H9 (cell line): ENCODE results near the gene SRPK3. TPM values are rescaled to one million over a fixed set of nuclear protein-coding genes. Genes with fewer than 3 reads are reported as not detected.
"Not testable (repeated sequence)": the region's sequence is repeated elsewhere in the genome, so short reads cannot be mapped to it uniquely, and the experiment has no call there.

Experiments
- DNase-seq: peaks from one replicate; pipeline ENCODE4 v3.0.0-alpha.2; 2017
- H2AFZ ChIP-seq: one replicate; pipeline ENCODE4 v1.6.1; 2013; ENCODE audit warnings: mild to moderate bottlenecking, low read length, control low read depth, moderate library complexity
- H2AK5ac ChIP-seq: 2 replicates; pipeline ENCODE4 v1.6.1; 2013; ENCODE audit warnings: low read length, control low read depth, mixed read lengths; ENCODE audit not compliant: insufficient read length
- H2BK120ac ChIP-seq: one replicate; pipeline ENCODE4 v1.6.1; 2013; ENCODE audit warnings: low read depth, mild to moderate bottlenecking, low read length, control low read depth, inconsistent platforms; ENCODE audit not compliant: poor library complexity, severe bottlenecking
- H2BK12ac ChIP-seq: 2 replicates; pipeline ENCODE4 v1.6.1; 2013; ENCODE audit warnings: low read length, control low read depth, mixed read lengths, low read depth; ENCODE audit not compliant: insufficient read length
- H2BK15ac ChIP-seq: 2 replicates; pipeline ENCODE4 v1.6.1; 2013; ENCODE audit warnings: low read depth, low read length, control low read depth
- H2BK20ac ChIP-seq: one replicate; pipeline ENCODE4 v1.6.1; 2013; ENCODE audit warnings: low read depth, mild to moderate bottlenecking, low read length, control low read depth, inconsistent platforms; ENCODE audit not compliant: poor library complexity, severe bottlenecking
- H2BK5ac ChIP-seq: 2 replicates; pipeline ENCODE4 v1.6.1; 2013; ENCODE audit warnings: low read length, control low read depth, mixed read lengths; ENCODE audit not compliant: insufficient read length
- H3K14ac ChIP-seq: 2 replicates; pipeline ENCODE4 v1.6.1; 2013; ENCODE audit warnings: low read length, control low read depth; ENCODE audit not compliant: insufficient read depth
- H3K18ac ChIP-seq: 2 replicates; pipeline ENCODE4 v1.6.1; 2013; ENCODE audit warnings: low read depth, mild to moderate bottlenecking, mixed read lengths, low read length, control low read depth; ENCODE audit not compliant: insufficient read length
- H3K23ac ChIP-seq: 2 replicates; pipeline ENCODE4 v1.6.1; 2013; ENCODE audit warnings: low read length, control low read depth, mixed read lengths, low read depth; ENCODE audit not compliant: insufficient read length
- H3K23me2 ChIP-seq: 2 replicates; pipeline ENCODE4 v1.6.1; 2013; ENCODE audit warnings: low read depth, mild to moderate bottlenecking, mixed read lengths, low read length, control low read depth; ENCODE audit not compliant: insufficient read length, poor library complexity, severe bottlenecking
- H3K27ac ChIP-seq: 2 replicates; pipeline ENCODE4 v1.5.1; 2013; ENCODE audit warnings: low read length, control low read depth, mixed read lengths, low read depth; ENCODE audit not compliant: insufficient read length
- H3K27me3 ChIP-seq: 2 replicates; pipeline ENCODE4 v1.6.1; 2013; ENCODE audit warnings: low read length, control low read depth, inconsistent platforms; ENCODE audit not compliant: insufficient read depth
- H3K4ac ChIP-seq: 2 replicates; pipeline ENCODE4 v1.6.1; 2013; ENCODE audit warnings: low read depth, mild to moderate bottlenecking, control low read depth, inconsistent platforms, low read length, moderate library complexity
- H3K4me1 ChIP-seq: 2 replicates; pipeline ENCODE4 v1.6.1; 2013; ENCODE audit warnings: low read length, control low read depth, inconsistent platforms; ENCODE audit not compliant: insufficient read depth
- H3K4me2 ChIP-seq: 2 replicates; pipeline ENCODE4 v1.6.1; 2013; ENCODE audit warnings: low read length, control low read depth, mixed read lengths; ENCODE audit not compliant: insufficient read length, insufficient read depth
- H3K56ac ChIP-seq: 2 replicates; pipeline ENCODE4 v1.6.1; 2013; ENCODE audit warnings: low read depth, mild to moderate bottlenecking, mixed read lengths, low read length, control low read depth; ENCODE audit not compliant: insufficient read length
- H3K79me1 ChIP-seq: 2 replicates; pipeline ENCODE4 v1.6.1; 2013; ENCODE audit warnings: low read depth, mild to moderate bottlenecking, moderate library complexity, low read length, control low read depth, inconsistent platforms; ENCODE audit not compliant: insufficient read depth, poor library complexity, severe bottlenecking
- H3K79me2 ChIP-seq: 2 replicates; pipeline ENCODE4 v1.6.1; 2013; ENCODE audit warnings: low read length, control low read depth, inconsistent platforms; ENCODE audit not compliant: insufficient read depth
- H3K9ac ChIP-seq: 2 replicates; pipeline ENCODE4 v1.6.1; 2013; ENCODE audit warnings: low read length, control low read depth, mixed read lengths; ENCODE audit not compliant: insufficient read length; ENCODE audit errors: extremely low read depth
- H3K9me3 ChIP-seq: one replicate; pipeline ENCODE4 v1.6.1; 2013; ENCODE audit warnings: low read depth, low read length, inconsistent platforms; ENCODE audit not compliant: control insufficient read depth
- H3T11ph ChIP-seq: one replicate; pipeline ENCODE4 v1.6.1; 2013; ENCODE audit warnings: mild to moderate bottlenecking, low read length, control low read depth, inconsistent platforms
- H4K20me1 ChIP-seq: one replicate; pipeline ENCODE4 v1.6.1; 2013; ENCODE audit not compliant: control insufficient read depth, insufficient read length, insufficient read depth
- H4K5ac ChIP-seq: 2 replicates; pipeline ENCODE4 v1.6.1; 2013; ENCODE audit warnings: low read depth, mild to moderate bottlenecking, mixed read lengths, low read length, control low read depth; ENCODE audit not compliant: insufficient read length
- H4K8ac ChIP-seq: replicated peaks from 2 replicates; pipeline ENCODE4 v1.6.1; 2013; ENCODE audit warnings: low read length, control low read depth, mixed read lengths, low read depth; ENCODE audit not compliant: insufficient read length
- H4K91ac ChIP-seq: 2 replicates; pipeline ENCODE4 v1.6.1; 2013; ENCODE audit warnings: low read depth, mild to moderate bottlenecking, moderate library complexity, mixed read lengths, low read length, control low read depth; ENCODE audit not compliant: insufficient read length
- H3K27ac Mint-ChIP-seq, 3 experiments: 2 replicates in 2 of 3; 3 replicates in 1 of 3; pipeline ENCODE4 v1.8.0; 2020 to 2021; ENCODE audit warnings: mixed read lengths in 3 of 3, mild to moderate bottlenecking in 1 of 3, moderate library complexity in 1 of 3
- H3K27me3 Mint-ChIP-seq: 2 replicates; pipeline ENCODE4 v1.8.0; 2021; ENCODE audit warnings: low read depth, mild to moderate bottlenecking, moderate library complexity, mixed read lengths
- H3K36me3 Mint-ChIP-seq, 3 experiments: 2 replicates in 2 of 3; 3 replicates in 1 of 3; pipeline ENCODE4 v1.8.0; 2020 to 2021; ENCODE audit warnings: low read depth in 3 of 3, mixed read lengths in 3 of 3; ENCODE audit not compliant: insufficient read depth in 1 of 3
- H3K4me1 Mint-ChIP-seq, 2 experiments: 2 replicates each; pipeline ENCODE4 v1.8.0; 2020; ENCODE audit warnings: mixed read lengths in 2 of 2
- H3K4me3 Mint-ChIP-seq, 2 experiments: 2 replicates in 1 of 2; 3 replicates in 1 of 2; pipeline ENCODE4 v1.8.0; 2020 to 2021; ENCODE audit warnings: mild to moderate bottlenecking in 2 of 2, mixed read lengths in 2 of 2, moderate library complexity in 1 of 2
- H3K9me3 Mint-ChIP-seq, 2 experiments: 2 replicates in 1 of 2; 3 replicates in 1 of 2; pipeline ENCODE4 v1.8.0; 2020; ENCODE audit warnings: mild to moderate bottlenecking in 2 of 2, mixed read lengths in 2 of 2, moderate library complexity in 1 of 2
- WGBS: extraction: QIAGEN DNeasy Blood & Tissue Kit; methylation state at CpG from one replicate; pipeline ENCODE4 v1.1.7; 2013; ENCODE audit warnings: missing lambda C conversion rate, low lambda C conversion rate, mixed read lengths; ENCODE audit not compliant: insufficient read length; ENCODE audit errors: extremely low coverage; 5-methylcytosine and 5-hydroxymethylcytosine counted together
- total RNA-seq: library from RNA; stranded (reverse); gene quantifications from 2 replicates; pipeline ENCODE4 v1.2.1, GENCODE V29; 2021
- TF ChIP-seq, protein P1 (sequence below): fragments of 200-600 bp; sonication (generic); conservative IDR thresholded peaks from 3 replicates; pipeline ENCODE4 v1.8.0; 2021; ENCODE audit warnings: antibody characterized with exemption, mild to moderate bottlenecking

The SRPK3 gene
- total RNA-seq, 1 experiment from 2014 or later, result not detected

GRCh38 chrX:153816831-153817690 lies 36.2 kb downstream of the SRPK3 start:
- Histone ChIP-seq H4K91ac (no peak overlapping the region), H3K18ac (no peak overlapping the region), H2AK5ac (no peak overlapping the region), H3T11ph (no peak overlapping the region), H4K5ac (no peak overlapping the region), H3K27me3 (no peaks in the 10 kb centered on the region), H3K9me3 (peaks cover 11% of the 10 kb centered on the region), H2BK15ac (no peak overlapping the region), H2BK12ac (no peak overlapping the region), H2BK20ac (no peak overlapping the region), H4K20me1 (no peaks in the 10 kb centered on the region), H3K14ac (no peak overlapping the region), H3K79me1 (no peaks in the 10 kb centered on the region), H3K23ac (no peak overlapping the region), H3K4me1 (no peaks in the 10 kb centered on the region; the same call in 1 of the 2 replicates), H3K56ac (no peak overlapping the region), H2AFZ (no peak overlapping the region), H3K79me2 (peaks cover 37% of the 10 kb centered on the region; the same call in 1 of the 2 replicates), H3K27ac (no peak overlapping the region), H2BK5ac (no peak overlapping the region), H3K23me2 (no peaks in the 10 kb centered on the region), H3K4ac (no peak overlapping the region), H3K4me2 (no peak overlapping the region), H4K8ac (no peak overlapping the region), H3K9ac (no peak overlapping the region), H2BK120ac (no peak overlapping the region)
- TF ChIP-seq, protein P1, sequence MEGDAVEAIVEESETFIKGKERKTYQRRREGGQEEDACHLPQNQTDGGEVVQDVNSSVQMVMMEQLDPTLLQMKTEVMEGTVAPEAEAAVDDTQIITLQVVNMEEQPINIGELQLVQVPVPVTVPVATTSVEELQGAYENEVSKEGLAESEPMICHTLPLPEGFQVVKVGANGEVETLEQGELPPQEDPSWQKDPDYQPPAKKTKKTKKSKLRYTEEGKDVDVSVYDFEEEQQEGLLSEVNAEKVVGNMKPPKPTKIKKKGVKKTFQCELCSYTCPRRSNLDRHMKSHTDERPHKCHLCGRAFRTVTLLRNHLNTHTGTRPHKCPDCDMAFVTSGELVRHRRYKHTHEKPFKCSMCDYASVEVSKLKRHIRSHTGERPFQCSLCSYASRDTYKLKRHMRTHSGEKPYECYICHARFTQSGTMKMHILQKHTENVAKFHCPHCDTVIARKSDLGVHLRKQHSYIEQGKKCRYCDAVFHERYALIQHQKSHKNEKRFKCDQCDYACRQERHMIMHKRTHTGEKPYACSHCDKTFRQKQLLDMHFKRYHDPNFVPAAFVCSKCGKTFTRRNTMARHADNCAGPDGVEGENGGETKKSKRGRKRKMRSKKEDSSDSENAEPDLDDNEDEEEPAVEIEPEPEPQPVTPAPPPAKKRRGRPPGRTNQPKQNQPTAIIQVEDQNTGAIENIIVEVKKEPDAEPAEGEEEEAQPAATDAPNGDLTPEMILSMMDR, result no peak
- no CpG with 5 or more reads among the region's 25 CpGs for WGBS
- H3K27me3 Mint-ChIP-seq, result no peaks in the 10 kb centered on the region; the same call in 1 of the 2 replicates
- peaks cover 41 to 45% of the 10 kb centered on the region in 2 experiments for H3K4me1 Mint-ChIP-seq
- peak overlapping the region in 1 of 3 experiments; percentile 17; a peak in 2 of 7 replicates for H3K27ac Mint-ChIP-seq
- H3K36me3 Mint-ChIP-seq, result peaks cover 0 to 27% (median 18%) of the 10 kb centered on the region in 3 experiments; a peak in 6 of 7 replicates
- DNase-seq, result no peak
- H3K9me3 Mint-ChIP-seq, result peaks cover 68 to 73% of the 10 kb centered on the region in 2 experiments
- no peak overlapping the region for H3K4me3 Mint-ChIP-seq

GRCh38 chrX:153818064-153818463 lies 37.2 kb downstream of the SRPK3 start:
- H3K79me1 ChIP-seq, H4K20me1 ChIP-seq, H3K27ac Mint-ChIP-seq, H2BK120ac ChIP-seq, H2AFZ ChIP-seq, H2BK12ac ChIP-seq, H3K9ac ChIP-seq, H3K4me2 ChIP-seq, DNase-seq, H3T11ph ChIP-seq, H3K27ac ChIP-seq, H3K18ac ChIP-seq, H2BK15ac ChIP-seq, H3K14ac ChIP-seq, H3K23ac ChIP-seq, H3K56ac ChIP-seq, H3K4ac ChIP-seq, H4K8ac ChIP-seq, H4K91ac ChIP-seq, H4K5ac ChIP-seq, H3K23me2 ChIP-seq, H3K27me3 Mint-ChIP-seq, H2AK5ac ChIP-seq, H3K4me1 ChIP-seq, H2BK20ac ChIP-seq, H3K27me3 ChIP-seq, H2BK5ac ChIP-seq: not testable (repeated sequence)
- peaks cover 0 to 24% (median 19%) of the 10 kb centered on the region in 3 experiments; a peak in 6 of 7 replicates for H3K36me3 Mint-ChIP-seq
- H3K4me3 Mint-ChIP-seq, result peak overlapping the region in 1 of 2 experiments; percentile 17; a peak in 2 of 5 replicates
- no CpG with 5 or more reads among the region's 9 CpGs for WGBS
- Histone ChIP-seq H3K79me2 (peaks cover 34% of the 10 kb centered on the region; the same call in 1 of the 2 replicates), H3K9me3 (peaks cover 11% of the 10 kb centered on the region)
- peaks cover 31 to 41% of the 10 kb centered on the region in 2 experiments for H3K4me1 Mint-ChIP-seq
- peaks cover 69 to 71% of the 10 kb centered on the region in 2 experiments for H3K9me3 Mint-ChIP-seq
